ENCODE data around the gene GALR3. TPM values are rescaled to one million over a fixed set of nuclear protein-coding genes. Genes with fewer than 3 reads are reported as not detected.

The GALR3 gene
- total and polyA plus RNA-seq, 4 donors, result not detected

DNA sequence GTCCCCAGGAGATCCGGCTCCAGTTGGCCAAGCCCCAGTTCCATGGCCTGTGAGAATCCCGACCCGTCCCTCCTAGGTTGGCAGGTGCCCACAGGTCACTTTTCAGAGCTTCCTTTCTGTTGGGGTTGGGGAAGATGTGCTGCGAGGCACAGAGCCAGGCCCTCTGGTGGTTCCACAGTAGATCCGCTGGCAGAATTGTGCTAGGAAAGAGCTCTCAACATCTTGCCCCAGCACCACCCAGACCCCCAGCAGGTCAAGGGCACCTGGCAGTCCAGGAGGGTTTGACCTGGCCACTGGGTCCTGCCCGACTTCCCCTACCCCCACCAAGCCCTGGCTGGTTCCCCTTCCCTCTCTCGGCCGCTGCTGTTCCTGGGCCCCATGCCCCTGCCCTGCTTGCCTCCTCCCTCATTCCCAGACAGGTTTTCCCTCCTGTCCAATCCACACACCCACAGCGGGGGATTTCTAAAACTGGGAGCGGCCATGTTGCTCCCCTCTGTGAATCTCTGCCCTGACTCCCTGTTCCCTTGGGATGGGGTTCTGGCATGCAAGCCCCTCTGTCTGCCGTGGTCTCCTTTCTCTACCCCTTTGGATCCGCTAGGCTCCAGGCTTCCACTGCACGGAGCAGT lies 41.6 kb upstream of the GALR3 start:
- 58% methylated on average over 13 of the region's 13 CpGs for WGBS
- Histone ChIP-seq H3K9me3 (ENCODE audit: control insufficient read depth in 4 of 4, low read length in 3 of 4) (no peaks in the 10 kb centered on the region), H3K27me3 (ENCODE audit: control insufficient read depth in 4 of 4, insufficient read depth in 4 of 4, low read length in 3 of 4) (no peaks in the 10 kb centered on the region), H3K27ac (ENCODE audit: low read depth in 1 of 2, low read length in 2 of 2) (no peak overlapping the region), H3K4me3 (ENCODE audit: low read depth in 1 of 3, low read length in 3 of 3) (no peak overlapping the region), H3K9ac (ENCODE audit: low read depth in 1 of 2, low read length in 2 of 2) (no peak overlapping the region), H3K36me3 (ENCODE audit: control insufficient read depth in 4 of 4, insufficient read depth in 3 of 4, low read depth in 1 of 4, low read length in 3 of 4) (no peaks in the 10 kb centered on the region), H3K4me1 (ENCODE audit: control insufficient read depth in 4 of 4, insufficient read depth in 4 of 4, low read length in 3 of 4) (peaks cover 4 to 14% (median 6%) of the 10 kb centered on the region in 4 donors)
- no peak for DNase-seq (ENCODE audit: low spot score)
- TF ChIP-seq CTCF (IDR thresholded peaks at IDR 0.05; ENCODE audit: low read depth, low read length, missing input control) (peak; percentile 34), RAD21 (IDR thresholded peaks at IDR 0.05) (peak; percentile 29 to 69), JUND (IDR thresholded peaks at IDR 0.05) (no peak), YY1 (IDR thresholded peaks at IDR 0.05) (no peak)

DNA sequence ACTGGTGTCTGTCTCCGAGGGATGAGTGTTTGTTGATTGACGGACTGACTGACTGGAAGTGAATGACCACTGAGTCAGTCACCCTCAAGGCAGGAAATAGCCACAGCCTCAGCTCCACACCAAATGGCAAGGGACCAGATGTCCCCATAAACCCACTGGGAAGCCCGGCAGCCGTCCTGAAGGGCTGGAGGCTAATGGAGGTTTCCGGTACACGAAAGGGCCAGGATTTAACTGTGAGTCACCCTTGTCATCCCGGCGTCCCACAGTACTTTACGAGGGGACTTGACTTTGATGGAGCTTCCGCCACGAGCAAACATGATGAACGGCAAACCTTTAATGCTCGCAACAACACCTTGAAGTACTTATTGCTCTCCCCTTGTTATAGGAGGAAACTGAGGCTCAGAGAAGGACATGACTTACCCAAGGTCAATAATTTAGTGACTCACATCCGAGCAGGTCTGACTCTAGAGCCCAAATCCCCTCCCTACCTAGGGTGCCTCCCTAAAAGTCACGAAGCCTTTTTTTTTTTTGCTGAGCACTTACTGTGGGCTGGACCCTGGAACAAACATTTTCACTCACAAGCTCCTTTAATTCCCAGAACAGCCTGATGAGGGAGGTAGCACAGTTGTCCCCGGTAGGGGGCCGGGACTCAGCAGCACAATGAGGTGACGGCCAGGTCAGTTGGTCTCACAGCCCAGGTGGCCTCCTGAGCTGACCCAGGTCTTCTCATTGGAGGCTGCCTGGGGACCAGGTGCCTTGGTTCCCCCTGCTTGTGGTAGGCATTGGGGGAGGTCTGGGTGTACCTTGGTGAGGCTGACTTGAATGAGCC lies 40.6 kb upstream of the GALR3 start:
- WGBS, result 84% methylated on average over 18 of the region's 18 CpGs
- Histone ChIP-seq H3K27me3 (ENCODE audit: control insufficient read depth in 4 of 4, insufficient read depth in 4 of 4, low read length in 3 of 4) (no peaks in the 10 kb centered on the region), H3K4me1 (ENCODE audit: control insufficient read depth in 4 of 4, insufficient read depth in 4 of 4, low read length in 3 of 4) (peaks cover 0 to 6% (median 3%) of the 10 kb centered on the region in 4 donors), H3K36me3 (ENCODE audit: control insufficient read depth in 4 of 4, insufficient read depth in 3 of 4, low read depth in 1 of 4, low read length in 3 of 4) (no peaks in the 10 kb centered on the region), H3K4me3 (ENCODE audit: low read depth in 1 of 3, low read length in 3 of 3) (no peak overlapping the region), H3K9ac (ENCODE audit: low read depth in 1 of 2, low read length in 2 of 2) (no peak overlapping the region), H3K9me3 (ENCODE audit: control insufficient read depth in 4 of 4, low read length in 3 of 4) (no peaks in the 10 kb centered on the region), H3K27ac (ENCODE audit: low read depth in 1 of 2, low read length in 2 of 2) (no peak overlapping the region)
- no peak for DNase-seq (ENCODE audit: low spot score)
- TF ChIP-seq RXRA (IDR thresholded peaks at IDR 0.05), result peak; percentile 79
- TF ChIP-seq FOXA2 (IDR thresholded peaks at IDR 0.05), result no peak
- TF ChIP-seq GABPA (IDR thresholded peaks at IDR 0.05 in 1 of 2, conservative IDR thresholded peaks at IDR 0.05 in 1 of 2), result no peak
- no peak for TF ChIP-seq HNF4A (conservative IDR thresholded peaks at IDR 0.05)
- TF ChIP-seq TAF1 (conservative IDR thresholded peaks at IDR 0.05), result no peak

- no peak for DNase-seq (ENCODE audit: low spot score)
- H3K4me1 ChIP-seq (ENCODE audit: control insufficient read depth in 4 of 4, insufficient read depth in 4 of 4, low read length in 3 of 4), result peaks cover 0 to 6% (median 2%) of the 10 kb centered on the region in 4 donors
- H3K9me3 ChIP-seq (ENCODE audit: control insufficient read depth in 4 of 4, low read length in 3 of 4), result no peaks in the 10 kb centered on the region
- no peak overlapping the region for H3K9ac ChIP-seq (ENCODE audit: low read depth in 1 of 2, low read length in 2 of 2)
- H3K36me3 ChIP-seq (ENCODE audit: control insufficient read depth in 4 of 4, insufficient read depth in 3 of 4, low read depth in 1 of 4, low read length in 3 of 4), result no peaks in the 10 kb centered on the region
- H3K27ac ChIP-seq (ENCODE audit: low read depth in 1 of 2, low read length in 2 of 2), result no peak overlapping the region
- WGBS, result 61% methylated on average over 11 of the region's 11 CpGs
- TF ChIP-seq RAD21 (IDR thresholded peaks at IDR 0.05), result no peak
- TF ChIP-seq ATF3 (IDR thresholded peaks at IDR 0.05), result peak; percentile 56
- TF ChIP-seq GABPA (IDR thresholded peaks at IDR 0.05 in 1 of 2, conservative IDR thresholded peaks at IDR 0.05 in 1 of 2), result no peak
- no peak for TF ChIP-seq FOXA1 (IDR thresholded peaks at IDR 0.05)
- TF ChIP-seq TAF1 (conservative IDR thresholded peaks at IDR 0.05), result no peak
- TF ChIP-seq REST (IDR thresholded peaks at IDR 0.05), result no peak
- peak; percentile 37 to 39 for TF ChIP-seq RXRA (IDR thresholded peaks at IDR 0.05)
- TF ChIP-seq, protein P1, sequence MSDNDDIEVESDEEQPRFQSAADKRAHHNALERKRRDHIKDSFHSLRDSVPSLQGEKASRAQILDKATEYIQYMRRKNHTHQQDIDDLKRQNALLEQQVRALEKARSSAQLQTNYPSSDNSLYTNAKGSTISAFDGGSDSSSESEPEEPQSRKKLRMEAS (IDR thresholded peaks at IDR 0.05), result no peak
- TF ChIP-seq ZBTB33 (IDR thresholded peaks at IDR 0.05), result no peak
- TF ChIP-seq HNF4A (conservative IDR thresholded peaks at IDR 0.05), result peak in 1 of 2 donors; percentile 25
- TF ChIP-seq FOXA2 (IDR thresholded peaks at IDR 0.05), result no peak
- no peaks in the 10 kb centered on the region for H3K27me3 ChIP-seq (ENCODE audit: control insufficient read depth in 4 of 4, insufficient read depth in 4 of 4, low read length in 3 of 4)
- no peak overlapping the region for H3K4me3 ChIP-seq (ENCODE audit: low read depth in 1 of 3, low read length in 3 of 3)
Observed at GRCh38 chr22:37784829-37785495, 38.2 kb upstream of the GALR3 start.
